ENCODE results near the gene PMEPA1.
A peak's percentile ranks its signal among the peaks of the same experiment; 100 is the strongest.

Gene PMEPA1

DNA sequence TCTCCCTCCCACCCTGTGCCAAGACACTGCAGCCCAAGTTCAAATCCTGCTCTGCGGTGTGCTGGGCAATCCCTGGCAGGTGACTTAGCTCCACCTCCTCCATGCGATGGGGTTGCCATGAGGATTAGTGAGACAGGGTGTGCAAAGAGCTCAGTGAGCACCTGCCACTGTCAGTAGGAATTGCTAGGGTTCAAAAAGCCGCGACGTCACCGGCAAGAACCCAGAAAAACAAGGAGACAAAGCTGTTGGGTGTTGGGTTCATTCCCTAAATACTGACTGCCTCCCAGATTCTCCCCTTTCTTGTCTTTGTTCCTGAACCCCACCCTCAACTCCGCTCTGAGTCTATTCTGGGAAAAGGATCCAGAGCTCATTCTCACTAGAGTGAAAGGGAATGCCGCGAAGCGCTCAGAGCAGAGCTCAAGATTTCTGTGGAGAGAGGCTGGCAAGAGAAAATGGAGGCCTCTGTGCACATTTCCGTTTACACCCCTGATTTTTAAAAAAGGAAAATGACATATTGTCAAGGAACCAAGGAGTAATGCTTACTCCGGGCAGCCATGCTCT is 13.3 kb downstream of the PMEPA1 start:
- Histone ChIP-seq H3K4me1 (ENCODE audit: control insufficient read depth in 2 of 2, insufficient read depth in 2 of 2, low read length in 2 of 2) (peaks cover 47 to 59% of the 10 kb centered on the region in 2 donors), H3K27ac (ENCODE audit: low read depth in 2 of 2, low read length in 2 of 2) (no peak overlapping the region), H3K9me3 (ENCODE audit: control insufficient read depth in 2 of 2, low read length in 2 of 2) (no peaks in the 10 kb centered on the region), H3K27me3 (ENCODE audit: control insufficient read depth in 2 of 2, insufficient read depth in 2 of 2, low read length in 2 of 2) (no peaks in the 10 kb centered on the region), H3K36me3 (ENCODE audit: control insufficient read depth in 2 of 2, insufficient read depth in 2 of 2, low read length in 2 of 2) (no peaks in the 10 kb centered on the region), H3K4me3 (ENCODE audit: low read length in 2 of 2) (no peak overlapping the region), H3K9ac (ENCODE audit: low read depth in 1 of 2, low read length in 2 of 2) (no peak overlapping the region)

DNA sequence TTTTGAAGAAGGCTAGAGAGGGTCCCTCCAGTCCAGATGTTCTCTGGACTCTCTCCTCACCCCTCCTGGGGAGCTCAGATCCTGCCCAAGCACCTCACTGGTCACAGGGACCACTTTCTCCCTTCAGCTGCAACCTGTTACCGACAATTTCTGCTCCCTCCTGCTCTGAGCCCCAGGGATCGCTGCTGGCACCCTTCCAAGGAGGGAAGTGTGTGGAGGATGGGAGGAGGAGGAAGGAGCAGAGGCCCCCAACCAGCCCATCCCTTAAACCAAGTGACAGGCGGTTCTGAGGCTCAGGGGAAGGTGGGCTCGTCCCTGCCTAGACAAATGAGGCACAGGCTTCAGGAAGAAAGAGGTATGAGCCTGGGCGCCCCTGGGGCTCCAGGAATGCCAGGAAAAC is 13.9 kb downstream of the PMEPA1 start:
- Histone ChIP-seq H3K4me1 (ENCODE audit: control insufficient read depth in 2 of 2, insufficient read depth in 2 of 2, low read length in 2 of 2) (peaks cover 47 to 59% of the 10 kb centered on the region in 2 donors), H3K4me3 (ENCODE audit: low read length in 2 of 2) (no peak overlapping the region), H3K36me3 (ENCODE audit: control insufficient read depth in 2 of 2, insufficient read depth in 2 of 2, low read length in 2 of 2) (no peaks in the 10 kb centered on the region), H3K27ac (ENCODE audit: low read depth in 2 of 2, low read length in 2 of 2) (no peak overlapping the region), H3K9ac (ENCODE audit: low read depth in 1 of 2, low read length in 2 of 2) (no peak overlapping the region), H3K9me3 (ENCODE audit: control insufficient read depth in 2 of 2, low read length in 2 of 2) (no peaks in the 10 kb centered on the region), H3K27me3 (ENCODE audit: control insufficient read depth in 2 of 2, insufficient read depth in 2 of 2, low read length in 2 of 2) (no peaks in the 10 kb centered on the region)

DNA sequence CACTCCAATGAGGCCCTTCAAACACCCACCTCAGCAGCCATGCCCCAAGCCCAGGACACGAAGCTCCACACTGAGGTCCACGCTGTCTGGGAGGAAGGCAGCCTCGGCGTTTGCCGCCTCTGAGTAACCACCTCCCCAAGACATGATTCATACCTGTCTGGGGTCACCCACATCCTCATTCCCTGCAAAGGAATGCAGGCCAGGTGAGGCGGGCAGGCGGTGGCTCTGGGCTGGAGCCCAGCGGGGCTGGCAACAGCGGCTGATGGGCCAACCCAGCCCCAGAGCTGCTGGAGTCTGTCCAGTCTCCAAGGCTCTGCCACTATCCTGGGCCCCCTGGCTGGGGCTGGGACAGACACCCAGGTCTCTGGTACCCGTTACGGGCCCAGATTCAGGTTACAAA is 14.8 kb downstream of the PMEPA1 start:
- Histone ChIP-seq H3K36me3 (ENCODE audit: control insufficient read depth in 2 of 2, insufficient read depth in 2 of 2, low read length in 2 of 2) (no peaks in the 10 kb centered on the region), H3K4me1 (ENCODE audit: control insufficient read depth in 2 of 2, insufficient read depth in 2 of 2, low read length in 2 of 2) (peaks cover 47 to 59% of the 10 kb centered on the region in 2 donors), H3K9me3 (ENCODE audit: control insufficient read depth in 2 of 2, low read length in 2 of 2) (no peaks in the 10 kb centered on the region), H3K27ac (ENCODE audit: low read depth in 2 of 2, low read length in 2 of 2) (no peak overlapping the region), H3K27me3 (ENCODE audit: control insufficient read depth in 2 of 2, insufficient read depth in 2 of 2, low read length in 2 of 2) (no peaks in the 10 kb centered on the region), H3K4me3 (ENCODE audit: low read length in 2 of 2) (no peak overlapping the region), H3K9ac (ENCODE audit: low read depth in 1 of 2, low read length in 2 of 2) (no peak overlapping the region)

DNA sequence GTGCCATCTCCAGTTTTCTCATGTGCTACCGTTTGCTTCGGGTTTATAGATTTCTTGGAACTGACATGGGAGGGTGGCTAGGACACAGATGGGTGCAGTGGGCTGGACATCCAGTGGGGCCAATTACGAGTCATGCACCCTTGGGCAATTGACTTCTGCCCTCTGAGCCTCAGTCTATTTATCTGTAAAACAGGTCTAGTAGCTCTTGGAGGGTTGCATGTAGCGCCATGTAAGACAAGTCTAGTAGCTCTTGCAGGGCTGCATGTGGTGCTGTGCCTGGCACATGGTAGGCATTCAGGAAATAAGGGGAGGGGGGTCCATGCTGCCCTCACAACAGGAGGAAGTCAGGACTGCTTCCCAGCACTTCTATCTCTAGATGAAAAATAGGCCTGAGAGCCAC is 15.3 kb downstream of the PMEPA1 start:
- Histone ChIP-seq H3K4me1 (ENCODE audit: control insufficient read depth in 2 of 2, insufficient read depth in 2 of 2, low read length in 2 of 2) (peaks cover 46 to 59% of the 10 kb centered on the region in 2 donors), H3K36me3 (ENCODE audit: control insufficient read depth in 2 of 2, insufficient read depth in 2 of 2, low read length in 2 of 2) (no peaks in the 10 kb centered on the region), H3K27ac (ENCODE audit: low read depth in 2 of 2, low read length in 2 of 2) (no peak overlapping the region)

DNA sequence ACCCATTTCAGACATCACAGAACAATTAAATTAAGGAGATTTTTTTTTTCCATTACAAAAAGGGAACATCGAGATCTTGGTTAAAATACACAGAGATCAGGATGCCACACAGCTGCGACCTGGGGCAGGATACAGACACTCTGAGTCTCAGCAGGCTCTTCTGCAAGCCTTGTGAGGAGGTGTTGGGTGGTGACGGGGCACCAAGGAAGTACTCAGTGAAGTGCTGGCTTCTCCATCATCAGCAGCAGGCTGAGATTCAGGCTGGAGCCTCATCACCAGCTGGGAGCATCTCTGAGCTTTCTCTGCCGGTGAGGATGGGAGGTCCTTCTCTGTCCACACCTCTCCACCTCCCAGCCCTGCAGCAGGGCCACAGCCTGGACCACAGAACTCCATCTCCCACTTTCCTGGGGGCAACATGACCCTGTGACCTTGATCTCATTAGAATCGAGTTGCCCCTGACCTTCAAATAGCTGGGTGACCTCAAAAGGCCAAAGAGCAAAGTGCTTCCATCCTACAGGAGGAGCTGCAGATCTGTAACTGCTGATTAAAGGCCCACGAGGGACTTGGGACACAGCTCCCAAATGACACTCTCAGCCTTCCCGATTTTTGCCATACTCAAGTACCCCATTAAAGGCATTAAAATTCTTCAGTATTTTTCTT is 16.0 kb downstream of the PMEPA1 start:
- peaks cover 40 to 52% of the 10 kb centered on the region in 2 donors for H3K4me1 ChIP-seq (ENCODE audit: control insufficient read depth in 2 of 2, insufficient read depth in 2 of 2, low read length in 2 of 2)
- H3K9me3 ChIP-seq (ENCODE audit: control insufficient read depth in 2 of 2, low read length in 2 of 2): no peaks in the 10 kb centered on the region
- H3K27me3 ChIP-seq (ENCODE audit: control insufficient read depth in 2 of 2, insufficient read depth in 2 of 2, low read length in 2 of 2): no peaks in the 10 kb centered on the region
- H3K4me3 ChIP-seq (ENCODE audit: low read length in 2 of 2): no peak overlapping the region
- peak overlapping the region in 1 of 2 donors; percentile 23 for H3K9ac ChIP-seq (ENCODE audit: low read depth in 1 of 2, low read length in 2 of 2)
- peak overlapping the region; percentile 54 to 61 for H3K27ac ChIP-seq (ENCODE audit: low read depth in 2 of 2, low read length in 2 of 2)
- no peaks in the 10 kb centered on the region for H3K36me3 ChIP-seq (ENCODE audit: control insufficient read depth in 2 of 2, insufficient read depth in 2 of 2, low read length in 2 of 2)

More for the DNA sequence above, 15.3 kb downstream of the PMEPA1 start:
- Histone ChIP-seq H3K27me3 (ENCODE audit: control insufficient read depth in 2 of 2, insufficient read depth in 2 of 2, low read length in 2 of 2) (no peaks in the 10 kb centered on the region), H3K9me3 (ENCODE audit: control insufficient read depth in 2 of 2, low read length in 2 of 2) (no peaks in the 10 kb centered on the region), H3K9ac (ENCODE audit: low read depth in 1 of 2, low read length in 2 of 2) (no peak overlapping the region), H3K4me3 (ENCODE audit: low read length in 2 of 2) (no peak overlapping the region)

DNA sequence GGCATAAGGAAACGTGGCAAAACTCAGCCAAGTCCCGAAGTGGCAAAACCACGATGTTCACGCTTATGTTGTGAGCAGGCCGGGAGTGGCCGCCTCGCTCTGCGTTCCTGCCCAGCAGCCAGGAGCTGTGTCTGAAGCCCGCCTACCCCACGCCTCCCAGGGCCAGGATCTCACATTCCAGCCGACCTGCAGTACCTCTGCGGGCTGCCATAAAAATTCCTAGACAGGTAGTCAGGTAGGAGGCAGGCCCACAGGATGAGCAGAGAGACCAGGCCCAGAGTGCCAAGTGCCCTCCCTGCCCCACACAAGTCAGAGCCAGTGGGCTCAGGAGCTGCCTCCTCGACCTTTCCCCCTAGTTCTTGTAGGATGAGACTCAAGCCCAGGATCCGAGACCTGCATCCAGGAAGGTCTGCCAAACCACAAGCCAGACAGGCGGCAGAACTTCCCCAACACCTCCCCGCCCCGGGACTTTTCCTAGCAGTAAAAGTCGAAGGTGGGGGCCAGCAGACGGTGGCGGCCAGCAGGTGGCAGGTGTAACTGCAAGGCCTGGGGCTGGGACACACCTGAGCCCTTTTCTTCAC is 16.7 kb downstream of the PMEPA1 start:
- Histone ChIP-seq H3K9me3 (ENCODE audit: control insufficient read depth in 2 of 2, low read length in 2 of 2) (no peaks in the 10 kb centered on the region), H3K36me3 (ENCODE audit: control insufficient read depth in 2 of 2, insufficient read depth in 2 of 2, low read length in 2 of 2) (no peaks in the 10 kb centered on the region), H3K4me1 (ENCODE audit: control insufficient read depth in 2 of 2, insufficient read depth in 2 of 2, low read length in 2 of 2) (peaks cover 37 to 48% of the 10 kb centered on the region in 2 donors), H3K4me3 (ENCODE audit: low read length in 2 of 2) (peak overlapping the region; percentile 26 to 30), H3K27ac (ENCODE audit: low read depth in 2 of 2, low read length in 2 of 2) (peak overlapping the region; percentile 61 to 70), H3K9ac (ENCODE audit: low read depth in 1 of 2, low read length in 2 of 2) (peak overlapping the region in 1 of 2 donors; percentile 23), H3K27me3 (ENCODE audit: control insufficient read depth in 2 of 2, insufficient read depth in 2 of 2, low read length in 2 of 2) (no peaks in the 10 kb centered on the region)

DNA sequence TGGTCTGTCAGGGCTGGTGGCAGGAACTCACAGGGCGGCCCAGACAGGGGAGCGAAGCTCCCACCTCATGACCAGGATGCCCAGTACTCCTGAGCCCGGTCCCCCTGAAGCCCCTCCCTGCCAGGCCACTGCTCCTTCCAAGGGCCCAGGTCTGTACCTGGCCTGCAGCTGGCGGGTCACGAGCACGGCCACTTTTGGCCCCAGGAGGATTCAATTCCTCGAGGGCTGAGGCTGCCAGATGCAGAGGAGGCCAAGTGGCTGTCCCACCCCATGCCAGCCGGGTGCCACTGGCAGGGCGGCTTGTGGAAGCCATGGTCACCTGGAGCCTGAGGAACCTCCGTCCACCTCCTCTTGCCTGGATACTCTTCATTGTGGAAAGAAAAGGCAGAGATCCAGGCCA is 17.4 kb downstream of the PMEPA1 start:
- Histone ChIP-seq H3K9ac (ENCODE audit: low read depth in 1 of 2, low read length in 2 of 2) (peak overlapping the region in 1 of 2 donors; percentile 22), H3K4me1 (ENCODE audit: control insufficient read depth in 2 of 2, insufficient read depth in 2 of 2, low read length in 2 of 2) (peaks cover 30 to 42% of the 10 kb centered on the region in 2 donors)

DNA sequence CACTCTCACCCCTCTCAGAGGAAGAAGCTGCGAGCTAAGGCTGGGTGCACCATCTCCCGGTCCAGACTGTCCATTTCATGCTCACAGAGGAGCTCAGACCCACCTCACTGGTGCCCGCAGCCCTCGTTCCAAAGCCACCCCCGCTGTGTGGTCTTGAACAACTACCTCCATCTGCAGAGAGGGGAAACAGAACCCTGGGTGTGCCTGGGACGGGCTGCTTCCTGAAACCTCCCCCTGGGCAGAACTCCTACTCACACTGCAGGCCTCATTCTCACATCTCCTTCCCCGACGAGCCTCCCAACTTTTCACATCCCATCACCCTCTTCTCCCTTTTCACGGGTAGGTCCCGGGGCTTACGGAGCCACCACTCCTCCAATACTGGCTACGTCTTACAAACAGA is 18.1 kb downstream of the PMEPA1 start:
- H3K27ac ChIP-seq (ENCODE audit: low read depth in 2 of 2, low read length in 2 of 2): no peak overlapping the region
- no peaks in the 10 kb centered on the region for H3K36me3 ChIP-seq (ENCODE audit: control insufficient read depth in 2 of 2, insufficient read depth in 2 of 2, low read length in 2 of 2)
- no peak overlapping the region for H3K9ac ChIP-seq (ENCODE audit: low read depth in 1 of 2, low read length in 2 of 2)
- no peaks in the 10 kb centered on the region for H3K9me3 ChIP-seq (ENCODE audit: control insufficient read depth in 2 of 2, low read length in 2 of 2)
- no peak overlapping the region for H3K4me3 ChIP-seq (ENCODE audit: low read length in 2 of 2)
- no peaks in the 10 kb centered on the region for H3K27me3 ChIP-seq (ENCODE audit: control insufficient read depth in 2 of 2, insufficient read depth in 2 of 2, low read length in 2 of 2)
- H3K4me1 ChIP-seq (ENCODE audit: control insufficient read depth in 2 of 2, insufficient read depth in 2 of 2, low read length in 2 of 2): peaks cover 24 to 36% of the 10 kb centered on the region in 2 donors

More for the DNA sequence above, 17.4 kb downstream of the PMEPA1 start:
- Histone ChIP-seq H3K36me3 (ENCODE audit: control insufficient read depth in 2 of 2, insufficient read depth in 2 of 2, low read length in 2 of 2) (no peaks in the 10 kb centered on the region), H3K27ac (ENCODE audit: low read depth in 2 of 2, low read length in 2 of 2) (peak overlapping the region; percentile 61 to 70), H3K4me3 (ENCODE audit: low read length in 2 of 2) (no peak overlapping the region), H3K9me3 (ENCODE audit: control insufficient read depth in 2 of 2, low read length in 2 of 2) (no peaks in the 10 kb centered on the region), H3K27me3 (ENCODE audit: control insufficient read depth in 2 of 2, insufficient read depth in 2 of 2, low read length in 2 of 2) (no peaks in the 10 kb centered on the region)

DNA sequence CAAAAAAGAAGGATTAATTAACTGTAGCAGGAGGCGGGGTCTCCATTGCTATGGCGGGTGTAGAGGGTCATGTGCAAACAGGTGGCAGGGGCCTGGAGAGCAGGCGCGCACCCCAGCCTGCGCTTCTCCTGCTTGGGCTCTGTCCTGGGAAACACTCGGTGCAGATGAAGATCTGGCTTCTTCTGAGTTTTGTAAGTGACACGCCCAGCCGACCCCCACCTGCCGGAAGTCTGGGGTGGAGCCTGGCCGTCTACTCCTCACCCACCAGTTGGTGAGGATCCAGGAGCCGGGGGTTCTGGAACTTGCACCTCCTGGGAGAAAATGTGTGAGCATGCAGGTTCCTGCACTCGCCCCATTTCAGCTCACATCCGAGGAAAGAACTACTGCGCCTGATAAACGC is 19.3 kb downstream of the PMEPA1 start:
- H3K36me3 ChIP-seq (ENCODE audit: control insufficient read depth in 2 of 2, insufficient read depth in 2 of 2, low read length in 2 of 2): no peaks in the 10 kb centered on the region
- H3K9me3 ChIP-seq (ENCODE audit: control insufficient read depth in 2 of 2, low read length in 2 of 2): no peaks in the 10 kb centered on the region
- H3K9ac ChIP-seq (ENCODE audit: low read depth in 1 of 2, low read length in 2 of 2): no peak overlapping the region
- H3K27me3 ChIP-seq (ENCODE audit: control insufficient read depth in 2 of 2, insufficient read depth in 2 of 2, low read length in 2 of 2): no peaks in the 10 kb centered on the region
- no peak overlapping the region for H3K4me3 ChIP-seq (ENCODE audit: low read length in 2 of 2)
- H3K27ac ChIP-seq (ENCODE audit: low read depth in 2 of 2, low read length in 2 of 2): no peak overlapping the region
- H3K4me1 ChIP-seq (ENCODE audit: control insufficient read depth in 2 of 2, insufficient read depth in 2 of 2, low read length in 2 of 2): peaks cover 23 to 27% of the 10 kb centered on the region in 2 donors

DNA sequence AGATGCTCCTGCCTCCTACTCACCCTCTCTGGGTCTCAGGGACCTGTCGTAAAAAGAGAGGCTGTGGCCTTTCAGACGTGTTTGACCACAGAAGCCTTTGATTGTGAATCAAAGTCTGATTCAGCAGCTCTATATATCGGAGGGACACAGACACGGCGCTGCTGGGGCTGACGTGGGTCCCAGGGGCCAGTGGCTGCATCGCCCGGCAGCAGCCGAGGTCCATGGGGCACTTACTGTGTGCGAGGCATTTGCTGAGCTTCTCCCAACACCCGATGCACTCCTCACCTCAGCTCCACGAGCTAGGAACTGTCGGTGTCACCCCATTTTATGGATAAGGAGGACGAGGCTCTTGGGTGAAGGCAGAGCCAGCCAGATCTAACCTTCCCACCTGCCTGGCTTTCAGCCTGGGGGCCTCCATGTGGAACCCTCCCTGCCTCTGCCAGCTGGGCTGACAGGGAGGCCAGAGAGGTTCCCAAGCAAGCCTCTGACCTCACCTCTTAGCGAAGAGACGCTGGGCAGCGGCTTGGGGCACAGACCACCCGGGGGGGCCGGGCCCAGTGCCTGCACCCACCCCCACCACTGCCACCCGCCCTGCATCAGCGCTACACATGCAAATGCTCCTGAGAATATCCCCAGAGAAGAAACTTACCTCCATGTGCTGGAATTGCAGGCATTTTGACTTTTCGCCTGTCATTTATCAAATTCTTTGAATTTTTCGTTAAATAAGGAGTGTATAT is 19.9 kb downstream of the PMEPA1 start:
- H3K4me3 ChIP-seq (ENCODE audit: low read length in 2 of 2): no peak overlapping the region
- no peak overlapping the region for H3K9ac ChIP-seq (ENCODE audit: low read depth in 1 of 2, low read length in 2 of 2)
- no peaks in the 10 kb centered on the region for H3K36me3 ChIP-seq (ENCODE audit: control insufficient read depth in 2 of 2, insufficient read depth in 2 of 2, low read length in 2 of 2)
- H3K9me3 ChIP-seq (ENCODE audit: control insufficient read depth in 2 of 2, low read length in 2 of 2): no peaks in the 10 kb centered on the region
- no peaks in the 10 kb centered on the region for H3K27me3 ChIP-seq (ENCODE audit: control insufficient read depth in 2 of 2, insufficient read depth in 2 of 2, low read length in 2 of 2)
- H3K27ac ChIP-seq (ENCODE audit: low read depth in 2 of 2, low read length in 2 of 2): no peak overlapping the region
- H3K4me1 ChIP-seq (ENCODE audit: control insufficient read depth in 2 of 2, insufficient read depth in 2 of 2, low read length in 2 of 2): peaks cover 25 to 28% of the 10 kb centered on the region in 2 donors

Data from mucosa of rectum (tissue), 2 donors.